HG03565 (cell line): ENCODE results near the gene AFP.
A peak's percentile ranks its signal among the peaks of the same experiment; 100 is the strongest.

ENCODE experiments used
- ATAC-seq: cut with Tn5 transposase; IDR thresholded peaks from one replicate; pipeline ENCODE4 v1.9.1; 2021; ENCODE audit warnings: mild to moderate bottlenecking, moderate library complexity; ENCODE audit not compliant: unreplicated experiment

The AFP gene

DNA sequence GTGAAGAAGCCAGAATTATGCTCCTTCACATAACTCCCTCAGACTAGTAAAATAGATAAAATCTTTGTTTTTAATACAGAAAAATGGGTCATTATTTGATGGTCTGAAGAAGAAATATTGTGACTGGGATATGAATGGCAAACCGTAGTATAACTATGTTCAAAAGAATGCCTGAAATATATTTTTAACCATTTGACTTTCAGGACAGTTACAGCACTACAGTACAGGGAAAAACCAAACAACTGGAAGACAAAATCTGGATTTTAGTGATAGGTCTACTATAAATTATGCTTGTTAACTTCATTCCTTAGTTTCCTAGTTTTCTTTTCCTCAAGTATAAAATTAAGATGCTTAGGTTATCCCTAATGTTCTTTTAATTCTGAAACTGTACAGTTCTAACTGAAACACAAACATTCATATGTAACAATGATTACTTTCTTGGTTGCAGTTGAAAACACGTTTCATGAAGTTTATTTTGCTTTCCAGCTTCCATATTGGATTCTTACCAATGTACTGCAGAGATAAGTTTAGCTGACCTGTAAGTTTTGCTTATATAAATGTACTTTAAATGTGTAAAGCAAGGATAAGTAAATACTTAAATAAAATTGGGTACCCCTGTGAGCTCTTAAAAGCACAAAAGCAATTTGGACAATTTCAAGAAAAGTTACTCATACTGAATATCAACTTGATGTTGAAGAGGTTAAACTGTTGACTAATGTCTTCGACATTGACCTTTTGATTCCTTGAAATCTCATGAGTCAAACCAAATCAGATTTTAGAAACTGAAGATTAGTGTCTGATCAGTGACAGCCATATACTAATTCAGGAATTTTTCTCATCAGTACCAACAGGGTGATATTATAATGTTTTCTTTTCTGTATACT lies 895 bp downstream of the AFP start:
- ATAC-seq, result no peak

DNA sequence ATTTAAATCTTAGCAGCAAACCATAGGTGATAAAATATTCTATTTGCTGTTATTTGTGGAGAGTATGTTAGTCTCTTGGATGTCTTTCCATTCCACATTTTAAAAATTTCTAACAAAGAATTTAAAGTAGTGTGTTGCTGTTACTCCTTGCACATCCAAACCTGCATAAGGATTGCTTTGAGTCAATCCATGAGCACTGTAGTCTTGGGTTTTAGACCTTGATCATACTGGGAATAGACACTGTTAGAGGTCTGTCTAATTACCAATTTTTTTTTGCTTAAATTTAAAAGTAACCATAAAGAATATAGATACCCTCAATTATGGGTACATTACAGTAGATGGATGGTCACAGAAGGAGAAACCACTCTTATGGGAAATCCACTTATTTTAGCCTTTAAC lies 1.5 kb downstream of the AFP start:
- ATAC-seq, result no peak

DNA sequence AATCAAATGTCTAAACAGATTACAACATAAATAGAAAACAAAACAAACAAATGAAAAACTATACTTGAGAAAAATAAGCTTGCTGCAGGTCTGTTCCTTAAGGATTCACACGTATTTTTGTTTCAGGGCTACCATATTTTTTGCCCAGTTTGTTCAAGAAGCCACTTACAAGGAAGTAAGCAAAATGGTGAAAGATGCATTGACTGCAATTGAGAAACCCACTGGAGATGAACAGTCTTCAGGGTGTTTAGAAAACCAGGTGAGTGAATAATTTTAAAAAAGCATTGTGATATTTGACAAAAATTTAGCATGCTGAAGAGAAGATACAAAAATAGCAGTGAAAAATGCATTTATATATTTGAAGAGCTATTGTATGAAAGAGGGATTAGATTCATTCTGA lies 2.0 kb downstream of the AFP start:
- ATAC-seq, result no peak

DNA sequence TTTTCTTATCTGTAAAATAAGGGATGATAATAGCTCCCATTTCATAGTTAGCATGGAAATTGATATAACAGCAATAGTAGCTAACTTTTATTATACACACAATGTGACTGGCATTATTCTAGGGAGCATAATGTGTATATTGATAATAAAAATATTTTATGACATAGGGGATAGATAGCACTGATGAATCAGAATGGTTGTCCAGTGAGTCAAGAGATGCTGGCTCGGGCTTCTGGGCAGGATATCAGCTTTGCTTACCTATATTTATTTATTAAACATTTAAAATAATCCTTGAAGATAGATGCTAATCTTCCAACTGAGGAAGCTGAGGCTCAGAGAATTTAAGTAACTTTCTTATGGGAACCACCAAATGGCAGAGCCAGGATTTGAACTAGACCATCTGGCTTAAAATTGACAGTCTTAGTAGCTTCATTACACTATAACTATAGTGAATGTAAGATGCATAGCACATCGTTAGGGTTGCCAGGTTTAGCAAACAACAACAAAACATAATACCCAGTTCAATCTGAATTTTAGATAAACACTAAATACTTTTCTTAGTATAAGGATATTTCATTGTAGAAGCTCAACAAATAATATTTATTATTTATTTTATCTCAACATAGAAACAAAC lies 2.7 kb downstream of the AFP start:
- ATAC-seq, result no peak

DNA sequence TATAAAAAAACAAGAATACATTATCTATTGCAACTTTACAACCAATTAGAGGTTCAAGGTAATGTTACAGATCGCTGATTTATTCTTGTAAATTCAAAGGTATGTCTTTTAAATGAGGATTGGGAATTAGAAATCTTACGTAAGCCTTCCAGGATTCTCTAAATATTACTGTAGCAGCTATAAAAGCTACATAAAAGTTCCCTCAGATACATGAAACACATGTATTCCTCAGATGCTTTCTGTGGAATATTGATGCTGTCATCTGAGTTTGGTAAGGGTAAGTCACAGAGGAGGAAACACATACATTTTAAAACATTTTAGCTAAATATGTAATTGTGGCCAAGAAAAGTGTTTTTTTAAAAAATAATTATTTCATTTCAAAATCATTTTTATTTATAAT lies 3.4 kb downstream of the AFP start:
- no peak for ATAC-seq

DNA sequence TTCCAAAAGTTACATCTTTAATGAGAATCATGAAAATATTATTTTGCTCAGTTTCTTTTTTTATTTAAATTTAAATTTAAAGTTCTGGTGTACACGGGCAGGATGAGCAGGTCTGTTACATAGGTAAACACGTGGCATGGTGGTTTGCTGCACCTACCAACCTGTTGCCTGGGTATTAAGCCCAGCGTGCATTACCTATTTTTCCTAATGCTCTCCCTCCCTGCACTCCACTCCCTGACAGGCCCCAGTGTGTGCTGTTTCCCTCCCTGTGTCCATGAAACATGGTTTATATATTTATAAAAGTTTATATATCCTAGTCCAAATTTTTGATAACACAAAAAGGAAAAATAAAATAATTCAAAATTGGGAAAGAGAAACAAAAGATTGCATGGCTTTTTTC lies 4.0 kb downstream of the AFP start:
- no peak for ATAC-seq

DNA sequence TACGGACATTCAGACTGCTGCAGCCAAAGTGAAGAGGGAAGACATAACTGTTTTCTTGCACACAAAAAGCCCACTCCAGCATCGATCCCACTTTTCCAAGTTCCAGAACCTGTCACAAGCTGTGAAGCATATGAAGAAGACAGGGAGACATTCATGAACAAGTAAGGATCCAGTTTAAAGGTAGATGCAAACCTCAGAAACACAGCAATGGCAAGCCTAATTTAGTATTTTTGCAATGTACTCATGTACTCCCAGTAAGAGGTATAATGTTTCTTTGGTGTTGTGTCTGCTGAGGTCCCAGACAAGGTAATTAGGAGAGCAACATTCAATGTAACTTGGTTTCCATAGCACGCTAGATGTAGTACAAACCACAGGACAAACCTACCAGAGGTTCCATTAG lies 4.6 kb downstream of the AFP start:
- ATAC-seq, result no peak

DNA sequence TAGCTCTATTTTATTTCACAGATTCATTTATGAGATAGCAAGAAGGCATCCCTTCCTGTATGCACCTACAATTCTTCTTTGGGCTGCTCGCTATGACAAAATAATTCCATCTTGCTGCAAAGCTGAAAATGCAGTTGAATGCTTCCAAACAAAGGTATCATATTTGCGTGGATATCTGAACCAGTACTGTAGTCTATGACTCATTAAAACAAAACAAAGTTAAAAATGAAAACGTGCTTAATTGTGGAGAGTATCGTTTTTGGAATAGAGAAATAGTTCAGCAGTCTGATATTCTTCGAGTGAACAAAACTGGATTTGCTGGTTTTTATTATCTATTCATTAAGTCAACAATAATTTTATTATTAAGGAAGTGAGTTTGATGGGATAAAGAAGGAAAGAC lies 6.3 kb downstream of the AFP start:
- no peak for ATAC-seq

DNA sequence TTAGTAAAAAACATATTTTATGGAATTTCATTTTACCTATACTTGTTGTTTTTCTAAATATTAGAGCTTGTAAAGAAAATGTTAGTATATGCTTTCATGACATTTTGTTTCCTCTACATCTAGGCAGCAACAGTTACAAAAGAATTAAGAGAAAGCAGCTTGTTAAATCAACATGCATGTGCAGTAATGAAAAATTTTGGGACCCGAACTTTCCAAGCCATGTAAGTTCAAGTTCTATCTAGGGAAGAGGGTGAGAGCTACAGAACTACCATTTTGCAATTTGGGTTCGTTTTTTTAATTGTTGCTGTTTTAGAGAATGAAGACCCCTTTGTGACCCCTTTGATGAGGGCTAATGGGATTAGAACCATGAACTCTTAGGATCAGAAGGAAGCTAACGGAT lies 7.2 kb downstream of the AFP start:
- ATAC-seq, result no peak

DNA sequence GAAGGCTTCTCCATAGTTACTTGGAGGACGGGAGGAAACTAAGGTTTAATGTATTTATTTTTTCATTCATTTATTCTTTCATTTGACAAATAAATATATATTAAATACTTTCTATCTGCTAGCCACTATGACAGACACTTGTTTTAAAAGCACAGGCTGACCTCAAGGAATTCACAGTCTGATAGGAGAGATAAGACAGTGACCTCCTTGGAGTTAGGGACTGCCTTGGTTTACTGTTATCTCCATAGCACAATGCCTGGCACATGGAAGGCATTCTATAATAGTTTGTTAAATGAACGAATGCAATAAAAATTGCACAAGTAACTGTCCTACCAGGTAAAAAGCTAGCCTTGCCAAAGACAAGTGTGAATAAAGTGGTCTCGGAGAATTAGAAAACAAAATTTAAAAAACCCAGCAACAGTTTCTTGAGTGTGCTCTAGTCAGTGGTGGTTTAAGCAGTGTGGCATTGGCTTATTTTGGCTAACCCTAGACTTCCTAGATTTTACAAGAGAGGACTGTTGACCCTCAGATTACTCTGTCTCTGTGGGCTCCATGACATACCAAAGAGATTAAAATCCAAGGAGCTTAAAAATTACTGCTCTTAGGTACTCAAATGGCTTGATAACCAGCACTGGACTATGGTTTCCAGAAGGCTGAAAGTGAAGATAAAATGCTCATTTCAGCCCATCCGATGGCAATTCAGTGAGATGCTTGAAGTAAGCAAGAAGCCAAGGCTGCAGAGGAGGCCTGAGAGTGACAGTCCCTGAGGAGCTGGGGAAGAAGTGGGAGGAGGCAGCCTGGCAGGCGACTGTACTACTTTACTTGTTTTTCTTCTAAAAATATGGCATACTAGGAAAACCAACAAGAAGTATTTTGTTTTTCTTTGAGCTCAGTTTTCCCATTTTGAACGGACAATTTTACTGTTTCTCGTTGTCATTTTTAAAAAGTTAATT lies 9.6 kb downstream of the AFP start:
- no peak for ATAC-seq

DNA sequence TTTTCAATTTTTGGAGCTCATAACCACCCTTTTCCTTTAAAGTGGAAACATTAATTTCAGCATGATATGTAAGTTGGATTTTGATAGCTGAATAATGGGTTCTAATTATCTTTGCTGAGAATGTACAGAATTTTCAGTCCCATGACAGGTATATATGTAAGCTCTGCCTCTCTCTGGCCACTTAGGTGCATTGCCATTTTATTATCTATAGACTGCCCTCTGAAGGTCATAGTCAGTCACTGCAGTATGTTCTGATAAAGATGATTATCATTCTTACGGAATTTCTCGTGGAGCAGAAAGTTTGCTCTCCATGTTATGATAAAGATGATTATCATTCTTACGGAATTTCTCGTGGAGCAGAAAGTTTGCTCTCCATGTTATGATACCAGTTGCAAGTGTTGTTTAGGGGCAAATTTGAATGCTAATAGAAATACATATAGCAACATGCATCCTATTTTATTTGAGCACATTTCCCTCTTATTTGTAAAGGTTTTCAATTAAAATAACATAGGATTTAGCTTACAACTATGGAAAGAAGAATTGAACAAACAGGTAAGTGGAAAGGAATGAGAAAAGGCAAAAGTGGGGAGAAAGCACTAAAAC lies 10.4 kb downstream of the AFP start:
- peak; percentile 99 for ATAC-seq

DNA sequence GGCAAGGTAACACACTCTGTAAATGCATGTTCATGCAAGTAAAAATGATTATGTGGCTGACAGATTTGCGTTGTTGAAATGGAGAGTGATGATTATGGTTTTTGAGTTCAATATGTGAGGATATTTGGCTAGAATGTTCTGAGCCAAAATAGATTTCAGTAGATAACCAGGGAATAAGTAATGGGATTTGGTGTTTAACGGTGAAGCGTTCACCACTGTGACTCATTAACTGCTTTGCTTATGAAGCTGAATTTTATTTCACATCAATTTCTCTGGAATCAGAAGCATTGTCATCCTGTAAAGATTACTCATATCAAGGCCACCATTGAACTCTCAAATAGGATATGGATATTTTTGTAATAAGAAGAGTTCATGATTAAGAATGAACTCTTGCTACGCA lies 11.7 kb downstream of the AFP start:
- ATAC-seq, result no peak

DNA sequence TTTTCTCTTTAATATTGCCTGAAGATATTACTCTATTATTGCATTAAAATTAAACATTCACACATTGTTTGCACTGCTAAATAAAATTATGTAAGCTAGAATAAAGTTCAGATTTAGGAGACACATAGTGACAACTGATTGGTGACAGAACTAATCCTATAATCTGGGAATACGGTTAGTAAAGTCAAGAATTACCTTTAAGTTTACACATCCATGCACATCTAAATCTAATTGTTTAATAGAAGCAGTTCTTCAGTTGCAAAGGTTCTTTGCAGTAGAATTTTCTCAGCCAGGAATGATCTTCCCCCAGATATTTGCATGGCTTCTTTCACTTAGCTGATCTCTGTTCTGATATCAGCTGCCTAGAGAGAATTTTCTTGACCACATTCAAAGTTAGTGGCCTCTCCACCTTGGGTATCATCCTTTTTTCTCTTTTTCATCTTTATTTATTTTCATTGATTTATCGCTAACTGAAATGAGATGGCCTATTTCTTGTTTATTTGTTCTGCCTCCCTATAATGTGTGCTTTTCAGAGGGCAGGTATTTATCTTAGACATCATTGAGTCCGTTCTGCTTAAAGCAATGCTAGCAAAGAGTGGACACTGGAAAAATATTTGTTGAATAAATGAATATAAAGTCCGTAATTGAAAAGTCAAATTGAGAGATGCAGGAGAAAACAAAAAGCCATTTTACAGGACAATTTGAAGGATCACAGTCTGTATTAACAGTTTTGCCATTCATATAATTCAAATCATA lies 12.6 kb downstream of the AFP start:
- ATAC-seq, result no peak

DNA sequence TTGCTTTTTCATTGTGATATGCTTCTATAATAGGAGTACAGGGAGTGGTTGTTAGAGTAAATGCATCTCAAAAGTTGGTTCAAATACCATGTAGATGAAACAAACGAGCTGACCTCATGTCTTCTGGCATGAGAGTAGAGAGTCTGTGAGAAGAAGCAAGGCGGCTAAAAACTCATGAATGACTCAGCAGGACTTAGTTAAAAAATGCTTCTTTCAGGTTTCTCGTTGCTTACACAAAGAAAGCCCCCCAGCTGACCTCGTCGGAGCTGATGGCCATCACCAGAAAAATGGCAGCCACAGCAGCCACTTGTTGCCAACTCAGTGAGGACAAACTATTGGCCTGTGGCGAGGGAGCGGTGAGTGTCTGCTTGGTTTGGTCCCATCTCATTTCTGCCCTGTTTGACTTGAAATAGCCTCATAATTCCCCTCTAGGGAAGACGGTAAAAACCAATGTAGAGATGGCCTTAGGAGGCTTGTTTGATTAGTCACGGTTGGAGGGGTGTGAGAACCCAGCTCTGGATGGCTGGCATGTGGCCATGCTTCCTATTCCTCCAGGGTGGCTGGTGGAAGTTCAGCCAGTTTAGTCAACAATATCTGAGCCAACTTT lies 14.5 kb downstream of the AFP start:
- ATAC-seq, result no peak

DNA sequence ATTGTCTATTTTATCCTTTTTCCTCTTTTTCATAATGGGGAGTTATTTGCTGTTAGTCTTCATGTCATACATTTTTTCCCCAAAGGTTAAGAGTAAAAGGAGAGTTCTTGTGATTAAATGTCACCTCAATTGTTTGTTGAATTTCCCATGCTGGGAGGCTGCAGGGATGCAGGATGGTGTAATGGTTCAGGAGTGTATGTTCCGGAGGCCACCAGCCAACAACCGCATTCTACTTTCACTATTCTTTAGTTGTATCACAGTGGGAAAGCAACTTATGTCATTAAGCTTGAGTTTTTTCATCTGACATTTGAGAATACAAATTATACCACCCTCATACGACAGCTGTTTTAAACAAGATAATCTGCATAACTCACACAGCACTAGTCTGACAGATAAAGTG lies 15.4 kb downstream of the AFP start:
- ATAC-seq, result no peak

DNA sequence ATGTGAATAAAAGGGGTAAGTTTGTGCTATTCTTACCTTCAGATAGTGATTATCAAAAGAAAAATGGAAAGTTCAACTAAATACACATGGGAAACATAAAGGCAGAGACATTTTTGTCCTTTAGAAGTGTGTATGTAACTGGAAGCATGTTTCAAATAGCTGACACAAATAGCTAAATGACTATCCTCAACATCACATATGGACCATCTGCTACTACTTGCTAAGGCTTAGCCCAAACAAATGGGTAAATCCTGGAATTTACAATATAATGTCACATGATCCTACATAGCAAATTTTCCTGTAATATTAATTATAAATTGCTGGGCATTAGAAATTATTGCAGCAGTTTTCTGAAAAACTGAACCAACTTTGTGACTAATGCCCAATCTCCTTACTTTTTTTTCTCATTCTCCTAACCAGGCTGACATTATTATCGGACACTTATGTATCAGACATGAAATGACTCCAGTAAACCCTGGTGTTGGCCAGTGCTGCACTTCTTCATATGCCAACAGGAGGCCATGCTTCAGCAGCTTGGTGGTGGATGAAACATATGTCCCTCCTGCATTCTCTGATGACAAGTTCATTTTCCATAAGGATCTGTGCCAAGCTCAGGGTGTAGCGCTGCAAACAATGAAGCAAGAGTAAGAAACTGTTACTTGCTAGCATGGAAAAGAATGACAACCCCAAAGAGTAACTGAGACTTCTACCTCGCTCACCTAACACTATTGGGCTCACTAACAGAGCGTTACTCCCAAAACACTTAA lies 16.1 kb downstream of the AFP start:
- ATAC-seq, result no peak

DNA sequence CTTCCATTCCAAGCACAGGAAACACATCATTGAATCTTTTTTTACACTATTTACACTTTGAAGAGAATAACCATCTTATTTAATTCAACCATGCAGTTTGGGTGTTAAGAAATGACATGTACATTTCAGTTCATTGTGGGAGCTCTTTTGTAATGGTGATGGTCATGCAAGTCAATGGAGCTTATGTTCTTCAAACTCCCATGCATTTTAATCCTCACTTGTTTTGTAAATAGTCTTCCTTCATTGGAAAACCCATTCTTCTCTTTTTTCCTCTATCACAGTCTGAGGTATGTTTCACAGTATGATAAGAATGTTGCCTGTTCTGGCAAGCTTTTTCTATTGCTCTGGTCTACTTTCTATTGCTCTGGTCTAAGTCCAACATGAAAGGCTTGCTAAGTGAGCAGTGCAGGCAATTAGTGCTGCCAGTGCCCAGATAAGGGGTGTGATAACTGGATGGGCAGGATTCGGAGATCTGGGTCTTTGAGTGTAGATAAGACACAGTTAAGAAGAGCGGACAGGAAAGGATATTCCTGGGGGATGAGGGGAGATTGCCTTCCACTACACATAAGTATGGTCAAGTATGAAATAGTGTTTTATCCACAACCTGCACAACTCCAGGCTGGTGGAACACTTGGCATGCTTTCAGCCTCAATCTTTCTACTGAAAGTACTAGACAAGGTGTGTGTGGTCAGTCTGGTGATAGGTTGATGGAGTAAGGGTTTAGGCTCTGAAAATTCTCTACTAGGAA lies 17.1 kb downstream of the AFP start:
- no peak for ATAC-seq

DNA sequence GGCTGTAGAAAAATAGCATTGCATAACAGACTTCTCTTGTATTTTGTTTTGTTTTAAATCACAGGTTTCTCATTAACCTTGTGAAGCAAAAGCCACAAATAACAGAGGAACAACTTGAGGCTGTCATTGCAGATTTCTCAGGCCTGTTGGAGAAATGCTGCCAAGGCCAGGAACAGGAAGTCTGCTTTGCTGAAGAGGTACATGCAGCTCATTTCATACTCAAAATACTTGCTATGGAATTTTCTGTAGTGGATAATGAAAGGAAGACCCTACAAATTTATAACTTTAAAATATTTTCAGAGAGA lies 17.6 kb downstream of the AFP start:
- ATAC-seq, result no peak

DNA sequence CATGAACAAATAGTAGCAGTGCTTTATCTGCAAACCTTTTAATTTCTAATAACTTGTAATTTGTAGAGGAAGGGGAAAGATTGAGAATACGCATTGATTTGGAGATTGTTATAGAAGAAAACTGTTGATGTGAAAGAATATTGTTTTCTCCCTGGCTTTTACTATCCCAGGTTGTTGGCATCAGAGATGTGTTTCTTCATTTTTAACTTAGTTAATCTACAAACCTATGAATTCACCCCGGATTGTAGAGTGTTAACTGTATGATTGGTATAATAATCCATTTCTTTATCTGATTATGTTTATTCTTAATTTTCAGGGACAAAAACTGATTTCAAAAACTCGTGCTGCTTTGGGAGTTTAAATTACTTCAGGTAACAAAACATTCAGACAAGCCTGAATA lies 18.9 kb downstream of the AFP start:
- no peak for ATAC-seq
